Kidney (tissue), 14 donors: ENCODE data around the gene TGIF1. TPM values are rescaled to one million over a fixed set of nuclear protein-coding genes. Genes with fewer than 3 reads are reported as not detected.

Experiments
- DNase-seq, 5 donors: peaks; one replicate each; pipeline ENCODE4 v3.0.0-alpha.2; 2013 to 2020
- FAIRE-seq: peaks from 2 replicates; lab custom pipeline; 2012; peaks lifted over from hg19 to GRCh38; lab: Jason Lieb, UNC
- H3K27ac ChIP-seq, 2 donors: one replicate each; pipeline ENCODE4 v1.7.0; 2013; ENCODE audit warnings: low read depth in 2 of 2, low read length in 2 of 2, inconsistent platforms in 1 of 2
- H3K27me3 ChIP-seq: one replicate; pipeline ENCODE4 v1.7.1; 2013; ENCODE audit warnings: low read length, inconsistent platforms; ENCODE audit not compliant: control insufficient read depth, insufficient read depth
- H3K36me3 ChIP-seq, 3 donors: one replicate each; pipeline versions ENCODE4 v1.7.0 to v1.7.1; 2013; ENCODE audit warnings: low read length in 3 of 3, control low read depth in 1 of 3, inconsistent platforms in 1 of 3; ENCODE audit not compliant: insufficient read depth in 3 of 3, control insufficient read depth in 2 of 3
- H3K4me1 ChIP-seq, 3 donors: one replicate each; pipeline versions ENCODE4 v1.7.0 to v1.7.1; 2013; ENCODE audit warnings: low read length in 3 of 3, inconsistent platforms in 1 of 3, low read depth in 1 of 3; ENCODE audit not compliant: control insufficient read depth in 2 of 3, insufficient read depth in 2 of 3
- H3K4me3 ChIP-seq, 3 donors: one replicate each; pipeline versions ENCODE4 v1.7.0 to v1.8.1; 2013; ENCODE audit warnings: low read length in 3 of 3, control low read depth in 1 of 3, inconsistent platforms in 1 of 3
- H3K9ac ChIP-seq, 3 donors: one replicate each; pipeline versions ENCODE4 v1.7.0 to v1.7.1; 2013; ENCODE audit warnings: low read length in 3 of 3, control low read depth in 1 of 3, inconsistent platforms in 1 of 3
- H3K9me3 ChIP-seq, 3 donors: one replicate each; pipeline versions ENCODE4 v1.7.0 to v1.7.1; 2013; ENCODE audit warnings: low read length in 3 of 3, control low read depth in 1 of 3, inconsistent platforms in 1 of 3; ENCODE audit not compliant: control insufficient read depth in 2 of 3, insufficient read depth in 1 of 3
- intact Hi-C: fragments of 100-400 bp; cut with DNase I; formaldehyde crosslinking; loops from one replicate; pipeline ENCODE4 v1.11.1; 2022
- polyA plus RNA-seq: library from polyadenylated mRNA; stranded (reverse); fragments of 350-450 nt; fragmentation: Illumina TruSeq; extraction: RNeasy Lipid Tissue Mini Kit (QIAGEN cat#74804); gene quantifications from one replicate; pipeline ENCODE4 v1.2.3, GENCODE V29; 2014; ENCODE audit warnings: low read depth, low replicate concordance; ENCODE audit not compliant: insufficient read depth
- total RNA-seq: library from RNA; stranded (reverse); fragmentation: NEBNext Ultra II Directional; extraction: Animal tissue kit (Norgen Biotek cat#: 25700); gene quantifications from one replicate; pipeline ENCODE4 v1.2.1, GENCODE V29; 2021
- TF ChIP-seq, protein P1 (sequence below): IDR thresholded peaks from 3 replicates; pipeline ENCODE4 v1.5.1; 2012; ENCODE audit warnings: mild to moderate bottlenecking, moderate library complexity, borderline replicate concordance; ENCODE audit not compliant: insufficient read depth; ENCODE audit errors: extremely low read depth
- donor health status: control.
- donor health status: control.
- donor health status: control.
- donor health status: control.
- donor health status: control.
- donor health status: DM: yes; HTN: yes; CAD: no.
- donor health status: Normal renal cell carcinoma (clear cell type).

Gene TGIF1
- total and polyA plus RNA-seq, 2 donors from 2014 or later = 38.5 to 93.8 TPM

DNA sequence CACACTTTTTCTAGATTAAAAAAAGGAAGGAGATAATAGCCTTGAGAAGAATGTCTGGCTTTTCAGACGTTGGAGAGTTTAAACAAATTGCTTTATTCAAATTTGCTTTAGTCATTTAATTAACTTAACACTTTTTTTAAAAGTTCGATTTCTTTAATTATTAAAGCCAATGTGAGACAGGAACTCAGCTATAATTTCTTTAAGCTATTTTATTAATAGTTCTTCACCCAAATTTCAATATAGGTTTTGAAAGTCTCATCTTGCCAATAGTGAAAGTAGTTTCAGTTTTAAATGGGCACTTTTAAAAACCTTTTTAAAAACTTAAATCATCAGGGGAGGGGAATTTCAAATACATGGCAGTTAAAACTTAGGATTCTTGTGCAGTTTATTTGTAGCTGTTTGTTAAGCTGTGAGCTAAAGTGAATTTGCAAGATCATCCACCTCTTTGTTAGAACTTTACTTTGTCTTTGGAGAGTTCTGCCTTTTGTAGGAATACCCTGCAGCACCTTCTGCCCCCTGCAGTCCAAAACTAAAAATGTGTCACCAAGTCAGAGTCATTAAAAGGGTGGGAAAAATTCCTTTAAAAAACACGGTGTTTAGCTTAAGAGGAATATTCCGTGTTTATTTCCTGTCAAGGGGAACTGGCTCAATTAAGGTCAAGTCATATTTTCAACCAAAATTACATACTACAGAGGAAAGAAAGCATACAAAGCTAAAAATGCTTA is 4.6 kb downstream of the TGIF1 start:
- Histone ChIP-seq H3K9me3 (no peaks in the 10 kb centered on the region), H3K27ac (peak overlapping the region; percentile 98 to 99), H3K36me3 (peaks cover 6 to 9% (median 8%) of the 10 kb centered on the region in 3 donors), H3K4me1 (peaks cover 7 to 21% (median 14%) of the 10 kb centered on the region in 3 donors), H3K27me3 (no peaks in the 10 kb centered on the region), H3K9ac (peak overlapping the region; percentile 14 to 99 (median 67)), H3K4me3 (peak overlapping the region; percentile 40 to 94 (median 64))
- FAIRE-seq (peak; percentile 51), DNase-seq (peak in 3 of 5 donors; percentile 50 to 86 (median 86))
- intact Hi-C loops = loop anchor here (10.0 kb wide), 2 partner anchors 140 to 180 kb away; no protein-coding TSS in a partner anchor
- TF ChIP-seq, protein P1, sequence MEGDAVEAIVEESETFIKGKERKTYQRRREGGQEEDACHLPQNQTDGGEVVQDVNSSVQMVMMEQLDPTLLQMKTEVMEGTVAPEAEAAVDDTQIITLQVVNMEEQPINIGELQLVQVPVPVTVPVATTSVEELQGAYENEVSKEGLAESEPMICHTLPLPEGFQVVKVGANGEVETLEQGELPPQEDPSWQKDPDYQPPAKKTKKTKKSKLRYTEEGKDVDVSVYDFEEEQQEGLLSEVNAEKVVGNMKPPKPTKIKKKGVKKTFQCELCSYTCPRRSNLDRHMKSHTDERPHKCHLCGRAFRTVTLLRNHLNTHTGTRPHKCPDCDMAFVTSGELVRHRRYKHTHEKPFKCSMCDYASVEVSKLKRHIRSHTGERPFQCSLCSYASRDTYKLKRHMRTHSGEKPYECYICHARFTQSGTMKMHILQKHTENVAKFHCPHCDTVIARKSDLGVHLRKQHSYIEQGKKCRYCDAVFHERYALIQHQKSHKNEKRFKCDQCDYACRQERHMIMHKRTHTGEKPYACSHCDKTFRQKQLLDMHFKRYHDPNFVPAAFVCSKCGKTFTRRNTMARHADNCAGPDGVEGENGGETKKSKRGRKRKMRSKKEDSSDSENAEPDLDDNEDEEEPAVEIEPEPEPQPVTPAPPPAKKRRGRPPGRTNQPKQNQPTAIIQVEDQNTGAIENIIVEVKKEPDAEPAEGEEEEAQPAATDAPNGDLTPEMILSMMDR = peak; percentile 48

- Histone ChIP-seq H3K27me3 (no peaks in the 10 kb centered on the region), H3K4me1 (peaks cover 7 to 21% (median 14%) of the 10 kb centered on the region in 3 donors), H3K9ac (peak overlapping the region in 2 of 3 donors; percentile 14 to 99), H3K9me3 (no peaks in the 10 kb centered on the region), H3K36me3 (peaks cover 6 to 11% (median 9%) of the 10 kb centered on the region in 3 donors), H3K27ac (peak overlapping the region; percentile 86 to 99), H3K4me3 (peak overlapping the region in 1 of 3 donors; percentile 94)
- FAIRE-seq = no peak
- DNase-seq = no peak
- intact Hi-C loops = loop anchor here (10.0 kb wide), 2 partner anchors 140 to 180 kb away; no protein-coding TSS in a partner anchor
- TF ChIP-seq, protein P1 = no peak
These were observed 5.2 kb downstream of the TGIF1 start for GRCh38 chr18:3455090-3455635.

GRCh38 chr18:3455907-3456685 is 6.1 kb downstream of the TGIF1 start:
- Histone ChIP-seq H3K9ac (peak overlapping the region in 2 of 3 donors; percentile 0 to 99), H3K27ac (peak overlapping the region; percentile 86 to 99), H3K4me1 (peaks cover 7 to 21% (median 14%) of the 10 kb centered on the region in 3 donors), H3K27me3 (no peaks in the 10 kb centered on the region), H3K9me3 (no peaks in the 10 kb centered on the region), H3K4me3 (peak overlapping the region; percentile 14 to 94 (median 33)), H3K36me3 (peaks cover 6 to 11% (median 9%) of the 10 kb centered on the region in 3 donors)
- TF ChIP-seq, protein P1 = no peak
- no peak for FAIRE-seq
- DNase-seq = peak in 3 of 5 donors; percentile 18 to 86 (median 81)
- intact Hi-C loops = loop anchor here (10.0 kb wide), 2 partner anchors 139 to 181 kb away; no protein-coding TSS in a partner anchor
